NCI-H446 (cell line): ENCODE data around the gene PARVB.
A peak's percentile ranks its signal among the peaks of the same experiment; 100 is the strongest.

Experiments
- DNase-seq, 2 experiments: peaks; one replicate each; lab custom pipeline; 2025; lab: John Stamatoyannopoulos, UW

The PARVB gene, protein sequence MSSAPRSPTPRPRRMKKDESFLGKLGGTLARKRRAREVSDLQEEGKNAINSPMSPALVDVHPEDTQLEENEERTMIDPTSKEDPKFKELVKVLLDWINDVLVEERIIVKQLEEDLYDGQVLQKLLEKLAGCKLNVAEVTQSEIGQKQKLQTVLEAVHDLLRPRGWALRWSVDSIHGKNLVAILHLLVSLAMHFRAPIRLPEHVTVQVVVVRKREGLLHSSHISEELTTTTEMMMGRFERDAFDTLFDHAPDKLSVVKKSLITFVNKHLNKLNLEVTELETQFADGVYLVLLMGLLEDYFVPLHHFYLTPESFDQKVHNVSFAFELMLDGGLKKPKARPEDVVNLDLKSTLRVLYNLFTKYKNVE

DNA sequence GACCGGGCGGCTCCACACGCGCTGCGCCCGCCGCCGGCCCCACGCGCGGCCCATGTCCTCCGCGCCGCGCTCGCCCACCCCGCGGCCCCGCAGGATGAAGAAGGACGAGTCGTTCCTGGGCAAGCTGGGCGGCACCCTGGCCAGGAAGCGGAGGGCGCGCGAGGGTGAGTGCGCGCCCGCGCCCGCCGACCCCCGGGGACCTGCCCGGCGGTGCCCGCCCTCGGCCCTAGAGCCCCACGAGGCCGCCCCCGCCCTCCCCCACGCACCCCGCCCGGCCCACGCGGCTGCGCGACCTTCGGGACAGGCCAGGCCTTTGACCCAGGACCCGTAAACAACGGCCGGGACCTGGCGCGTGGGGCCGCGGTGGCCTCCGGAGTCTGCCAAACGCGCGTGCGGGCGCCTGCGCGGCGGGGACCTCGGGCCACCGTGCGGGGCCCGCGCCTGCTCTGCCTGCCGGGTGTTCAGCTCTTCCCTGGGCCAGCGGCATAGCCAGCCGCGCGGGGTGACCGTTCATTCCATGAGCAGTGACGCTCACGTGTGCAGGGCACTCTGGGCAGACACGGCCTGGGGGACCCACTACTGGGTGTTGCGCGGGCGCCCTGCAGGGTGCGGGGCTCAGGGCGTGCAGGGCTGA is at the start of gene PARVB:
TSS of gene PARVB (plus strand) at position 15 of the 634 bp plus-strand sequence. CDS start at position 53, 38 bp downstream.
- peak in 1 of 2 experiments; percentile 7 for DNase-seq

DNA sequence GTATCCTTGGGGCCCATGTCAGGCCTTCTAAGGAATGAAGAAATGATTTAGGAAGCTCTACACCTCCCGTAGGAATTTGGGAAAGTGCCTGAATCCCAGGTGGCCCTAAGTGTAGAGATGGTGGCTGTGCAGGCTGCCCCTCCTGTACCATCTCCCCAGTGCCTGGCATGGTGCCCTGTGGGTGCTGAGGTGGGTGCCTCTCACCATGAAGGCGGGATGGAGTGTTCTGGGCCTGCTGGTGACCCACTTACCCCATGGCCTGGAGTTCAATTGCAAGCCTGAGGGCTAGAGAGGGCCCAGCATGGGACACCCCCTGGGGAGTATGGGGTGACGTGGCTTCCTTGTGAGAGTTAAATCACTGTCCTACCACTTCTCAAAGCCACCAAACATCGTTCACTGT is 49.1 kb upstream of the PARVB start:
- DNase-seq, result no peak

DNA sequence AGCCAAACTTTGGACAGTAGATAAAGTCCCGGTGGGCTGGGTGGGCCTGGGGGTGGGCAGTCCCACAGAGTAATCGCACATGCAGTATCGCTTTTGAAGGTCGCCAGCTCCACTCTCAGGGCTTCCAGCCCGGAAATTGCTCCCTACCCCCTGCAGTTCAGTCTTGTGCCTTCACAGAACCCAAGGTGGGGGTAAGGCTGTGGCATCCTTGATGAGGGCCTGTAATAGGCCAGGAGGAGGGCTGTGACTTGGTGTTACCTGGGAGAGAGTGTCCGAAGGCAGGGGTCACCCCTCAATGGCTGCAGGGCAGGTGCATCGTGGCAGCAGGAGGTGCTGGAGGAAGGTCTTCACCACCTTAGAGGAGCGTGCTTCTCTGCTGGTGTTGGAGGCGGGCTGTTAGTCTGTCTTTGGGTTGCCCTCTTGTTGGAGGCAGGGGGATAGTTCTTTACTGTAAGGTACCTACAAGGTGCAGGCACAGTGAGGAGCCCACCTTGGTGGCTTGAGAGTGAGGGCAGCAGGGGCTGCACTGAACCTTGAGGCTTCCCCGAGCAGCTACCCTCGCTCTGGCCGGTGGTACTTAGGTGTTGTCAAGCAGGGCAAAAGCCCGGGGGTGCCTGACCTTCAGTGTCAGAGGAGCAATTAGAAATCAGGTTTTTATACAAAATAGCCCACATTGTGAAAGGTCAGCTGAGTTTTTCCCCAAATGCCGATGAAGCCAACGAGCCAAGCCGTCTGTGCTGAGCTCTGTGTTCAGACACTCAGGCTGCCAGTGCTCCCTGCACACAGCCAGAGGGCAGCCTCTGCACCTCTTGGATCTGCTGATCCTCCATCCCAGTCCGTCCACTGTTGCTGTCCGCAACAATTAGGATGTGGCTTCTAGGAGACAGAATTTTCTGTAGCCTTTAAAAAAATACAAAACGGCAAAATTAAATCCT is 47.0 kb upstream of the PARVB start:
- no peak for DNase-seq

DNA sequence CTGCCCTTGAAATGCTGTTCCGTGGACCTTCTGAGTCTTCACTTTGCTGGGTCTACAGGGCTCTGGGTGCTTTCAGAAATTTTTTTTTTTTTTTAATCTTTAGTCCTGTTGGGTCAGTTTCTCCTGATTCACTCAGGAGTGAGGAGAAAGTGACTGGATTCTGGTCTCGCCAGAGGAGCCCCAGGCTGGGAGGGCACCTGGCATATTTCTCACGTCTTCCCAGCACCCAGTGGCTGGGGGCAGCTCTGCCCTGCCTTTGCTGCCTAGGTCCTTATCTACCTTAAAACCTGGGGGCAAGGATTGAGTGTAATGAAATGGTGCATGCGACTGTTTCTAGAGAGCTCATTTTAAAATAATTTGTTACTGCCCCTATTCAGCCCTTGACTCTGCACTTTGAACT is 45.5 kb upstream of the PARVB start:
- no peak for DNase-seq

DNA sequence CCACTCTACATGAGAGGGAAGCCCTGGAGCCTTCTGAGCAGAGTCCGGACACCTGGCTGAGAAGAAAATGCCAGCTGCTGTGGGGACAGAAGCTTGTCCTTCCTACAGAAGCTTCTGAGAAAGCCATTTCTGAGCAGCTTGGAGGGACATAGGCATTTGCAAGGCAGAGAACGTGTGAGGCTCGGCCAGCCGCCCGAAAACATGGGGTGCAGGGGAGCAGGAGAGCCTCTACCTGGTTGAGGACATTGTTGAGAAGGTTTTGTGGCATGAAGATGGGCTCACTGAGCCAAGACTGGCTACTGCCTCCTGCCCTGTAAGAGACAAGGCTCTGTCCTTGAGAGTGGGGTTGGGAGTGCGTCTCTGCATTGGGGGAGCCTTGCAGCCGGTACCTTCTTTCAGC is 43.5 kb upstream of the PARVB start:
- no peak for DNase-seq

GRCh38 chr22:43980996-43981395 is 43.1 kb upstream of the PARVB start:
- no peak for DNase-seq

DNA sequence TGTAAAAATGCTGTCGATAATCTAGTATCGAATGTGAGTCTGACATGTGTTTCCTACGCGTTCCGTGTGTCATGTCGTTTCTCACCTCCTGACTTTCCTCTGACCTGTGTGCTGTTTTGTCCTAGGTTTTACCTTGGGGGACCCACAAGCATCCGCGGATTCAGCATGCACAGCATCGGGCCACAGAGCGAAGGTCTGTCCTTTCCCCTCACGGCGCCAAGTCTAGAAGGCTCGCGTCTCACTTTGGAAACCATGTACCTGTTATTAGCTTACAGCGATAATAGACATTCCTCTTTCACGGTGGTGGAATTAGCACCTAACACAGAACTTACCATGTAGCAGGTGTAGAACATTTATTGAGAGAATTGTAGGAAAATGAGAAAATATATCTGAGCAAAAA is 40.3 kb upstream of the PARVB start:
- no peak for DNase-seq

GRCh38 chr22:43985532-43985931 is 38.6 kb upstream of the PARVB start:
- DNase-seq, result no peak

DNA sequence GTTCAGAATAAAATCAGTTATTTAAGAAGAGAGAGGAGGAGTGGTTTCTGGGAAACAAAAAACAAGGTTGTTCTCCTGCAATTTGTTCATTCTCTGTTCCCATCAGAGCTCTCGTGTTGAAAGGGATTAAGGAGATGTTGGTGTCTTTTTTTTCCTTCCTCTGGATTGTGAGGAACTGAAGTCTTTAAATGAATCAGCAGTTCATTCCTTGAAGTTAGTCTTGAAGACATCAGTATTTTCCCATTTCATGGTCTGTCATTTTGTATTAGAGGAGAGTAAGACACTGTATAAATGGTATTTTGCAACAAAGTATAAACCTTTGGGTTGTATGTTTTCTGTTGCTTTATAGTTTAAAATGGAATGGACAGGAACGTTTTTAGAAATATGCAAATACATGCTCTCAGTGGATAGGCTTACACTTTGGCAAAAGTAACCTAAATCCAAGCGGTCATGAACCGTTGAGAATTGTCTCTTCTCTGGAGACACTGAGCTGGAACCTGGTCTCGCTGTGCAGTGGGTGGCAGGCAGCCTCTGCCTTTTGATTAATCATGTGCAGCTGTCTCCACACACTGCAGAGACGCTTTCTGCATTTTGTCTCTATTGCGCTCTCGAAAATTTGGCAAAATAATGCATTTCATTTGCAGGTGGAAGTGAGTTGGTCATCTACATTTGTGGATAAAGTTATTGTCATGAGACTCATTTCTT is 35.8 kb upstream of the PARVB start:
- DNase-seq, result no peak

DNA sequence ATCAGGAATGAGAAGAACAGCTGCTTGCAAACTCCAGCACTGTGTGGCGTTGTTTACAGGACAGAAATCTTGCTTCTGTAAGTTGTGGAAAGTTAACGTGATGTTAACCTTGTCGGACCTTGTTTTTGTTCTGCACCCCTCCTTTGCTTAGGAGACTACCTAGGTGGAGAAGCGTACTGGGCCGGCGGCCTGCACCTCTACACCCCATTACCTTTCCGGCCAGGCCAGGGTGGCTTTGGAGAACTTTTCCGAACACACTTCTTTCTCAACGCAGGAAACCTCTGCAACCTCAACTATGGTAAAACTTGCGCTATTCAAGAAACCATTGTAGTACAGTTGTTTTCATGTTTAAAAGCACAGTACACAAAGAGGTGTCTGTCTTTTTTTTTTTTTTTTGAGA is 35.1 kb upstream of the PARVB start:
- DNase-seq, result no peak

DNA sequence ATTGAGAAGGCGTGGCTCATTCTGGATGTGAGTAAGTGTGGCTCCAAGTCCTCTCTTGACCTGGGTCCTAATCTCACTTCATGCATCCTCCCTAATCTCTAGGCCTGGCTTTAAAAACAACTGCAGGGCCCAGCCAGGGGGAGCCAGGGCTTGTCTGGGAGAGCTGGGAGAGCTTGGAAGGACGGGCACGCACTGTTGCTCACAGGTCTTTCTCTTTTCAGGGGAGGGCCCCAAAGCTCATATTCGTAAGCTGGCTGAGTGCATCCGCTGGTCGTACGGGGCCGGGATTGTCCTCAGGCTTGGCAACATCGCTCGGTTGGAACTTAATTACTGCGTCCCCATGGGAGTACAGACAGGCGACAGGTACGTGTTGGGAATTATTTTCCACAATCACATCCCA is 34.1 kb upstream of the PARVB start:
- DNase-seq, result no peak

- no peak for DNase-seq
Measured at GRCh38 chr22:43991316-43992020, 32.6 kb upstream of the PARVB start.

DNA sequence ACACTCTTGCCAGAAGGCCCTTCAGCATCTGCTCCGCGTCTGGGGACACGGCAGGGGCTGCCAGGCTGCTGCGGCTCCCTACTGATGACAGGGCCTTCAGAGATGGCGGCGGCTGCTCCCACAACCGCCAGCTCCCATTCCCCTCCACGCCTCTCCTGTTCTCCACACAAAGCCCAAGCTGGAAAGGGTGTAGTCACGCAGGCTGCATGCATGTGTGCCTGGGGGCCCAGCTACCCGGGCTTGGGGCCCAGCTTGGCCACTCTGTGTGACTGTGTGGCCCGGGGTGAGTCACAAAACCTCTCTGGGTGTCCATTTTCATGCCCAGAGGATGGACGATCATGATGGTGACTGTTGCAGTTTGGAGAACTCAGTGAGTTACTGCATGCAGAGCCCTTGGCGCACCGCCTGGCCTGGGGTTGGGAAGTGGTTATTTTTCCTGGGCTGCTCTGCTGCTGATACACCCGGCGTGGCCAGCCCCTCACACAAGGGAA is 31.7 kb upstream of the PARVB start:
- DNase-seq, result no peak

DNA sequence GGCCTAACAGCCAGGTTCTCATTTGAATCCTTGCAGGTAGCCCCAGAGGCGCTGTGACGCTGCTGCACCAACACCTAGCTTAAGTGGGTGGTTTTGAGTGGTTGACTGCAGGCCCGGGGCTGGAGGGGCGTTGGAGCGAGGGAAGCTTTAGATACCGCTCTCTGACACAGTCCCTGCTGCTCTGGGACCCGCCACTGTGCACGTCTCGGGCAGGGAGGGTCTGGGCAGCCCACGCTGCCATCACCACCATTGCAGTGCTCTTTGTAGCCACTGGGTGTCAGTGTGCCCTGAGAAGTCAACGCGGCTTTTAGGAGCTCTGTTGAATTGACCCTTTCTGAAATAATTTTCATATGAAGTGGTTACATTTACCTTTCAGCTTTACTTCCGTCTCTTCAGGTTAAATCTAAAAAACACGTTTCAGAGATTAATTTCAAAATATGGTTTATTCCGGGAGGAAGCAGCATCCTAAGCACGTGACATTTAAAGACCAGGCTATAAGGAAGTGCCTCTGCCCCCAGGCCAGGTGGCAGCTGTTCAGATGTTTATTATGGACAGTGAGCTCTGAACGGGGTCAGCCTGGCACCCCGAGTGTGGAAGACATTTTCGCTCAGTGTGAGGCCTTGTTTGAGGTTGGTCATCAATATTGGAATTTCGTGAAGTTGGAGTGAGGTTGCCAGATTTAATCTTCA is 30.9 kb upstream of the PARVB start:
- peak in 1 of 2 experiments; percentile 42 for DNase-seq

DNA sequence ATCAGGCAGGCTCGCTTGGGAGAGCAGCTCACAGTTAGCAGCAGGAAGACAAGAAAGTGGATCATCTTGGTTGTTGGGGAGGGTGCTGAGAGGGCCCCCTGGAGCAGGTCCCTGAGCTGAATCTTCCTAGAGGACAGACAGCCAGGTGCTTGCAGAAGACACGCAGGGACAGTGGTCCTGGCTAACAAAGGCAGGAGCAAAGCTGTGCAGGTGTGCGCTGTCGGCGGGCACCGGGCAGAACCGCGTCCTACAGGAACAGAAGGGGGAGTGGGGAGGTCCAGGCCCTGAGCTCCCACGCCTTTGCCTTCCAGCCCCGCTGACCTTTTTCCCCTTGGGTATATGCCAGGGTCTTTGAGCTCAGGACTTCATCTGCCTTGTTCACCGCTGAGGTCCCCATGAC is 30.1 kb upstream of the PARVB start:
- no peak for DNase-seq

- no peak for DNase-seq
Measured at GRCh38 chr22:43994416-43994815, 29.7 kb upstream of the PARVB start.

DNA sequence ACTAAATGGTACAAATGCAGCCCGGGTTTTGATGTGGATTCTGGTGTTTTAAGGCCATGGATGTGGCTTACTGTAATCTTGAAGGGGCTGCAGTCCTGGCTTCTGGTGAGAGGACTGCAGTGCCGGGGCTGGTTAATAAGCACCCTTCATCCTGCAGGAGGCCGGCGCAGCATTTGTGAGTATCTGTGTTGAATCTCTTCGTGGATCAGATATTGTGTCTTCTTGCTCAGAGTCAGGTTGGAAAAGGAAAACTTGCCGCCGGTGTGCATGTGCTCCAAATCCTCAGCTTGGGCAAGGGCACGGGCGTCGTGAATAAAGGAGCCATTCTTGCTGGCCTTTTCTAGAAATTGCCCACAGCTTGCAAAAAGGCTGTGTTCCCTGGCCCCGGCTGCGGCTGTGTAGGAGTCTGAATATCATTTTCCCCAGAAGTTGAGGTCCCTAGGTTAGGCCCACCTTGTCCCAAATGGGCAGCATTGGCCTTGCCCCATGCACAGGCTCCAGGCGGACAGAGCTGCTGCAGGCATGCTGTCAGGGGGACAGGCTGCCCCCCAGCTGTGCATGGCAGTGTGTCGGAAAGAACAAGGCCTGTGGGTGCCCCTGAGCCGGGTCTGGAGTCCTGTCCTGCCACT is 28.9 kb upstream of the PARVB start:
- no peak for DNase-seq

DNA sequence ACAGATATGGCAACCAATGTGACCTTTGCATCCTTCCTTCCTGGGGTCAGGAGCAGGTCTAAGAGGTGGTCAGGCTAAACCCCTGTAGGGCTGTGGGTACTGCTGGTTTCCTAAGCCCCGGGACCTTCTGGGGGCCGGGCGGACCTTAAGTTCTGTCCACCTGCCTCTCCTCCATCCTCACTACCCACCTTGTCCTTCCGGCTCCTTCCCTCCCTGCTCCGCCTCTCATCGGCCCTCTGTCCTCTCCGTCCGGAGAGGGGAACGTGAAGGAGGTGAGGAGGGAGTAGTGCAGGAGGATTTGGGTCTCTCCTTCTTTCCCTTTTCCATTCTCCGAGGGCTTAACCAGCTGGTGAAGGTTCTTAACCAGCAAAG is 28.3 kb upstream of the PARVB start:
- no peak for DNase-seq

GRCh38 chr22:43996170-43996980 is 27.7 kb upstream of the PARVB start:
- no peak for DNase-seq

DNA sequence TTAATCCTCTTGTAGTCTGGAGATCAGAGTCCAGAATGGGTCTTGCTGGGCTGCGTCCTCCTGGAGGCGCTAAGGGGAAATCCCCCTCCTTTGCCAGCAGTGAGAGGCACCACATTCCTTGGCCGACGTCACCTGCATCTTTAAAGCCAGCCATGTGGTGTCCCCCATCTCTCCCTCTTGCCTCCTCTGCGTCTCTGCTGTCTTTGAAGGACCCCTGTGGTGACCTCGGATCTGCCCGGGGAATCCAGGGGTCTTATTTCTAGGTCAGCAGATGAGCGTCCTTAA is 27.2 kb upstream of the PARVB start:
- DNase-seq, result no peak
